SH-SY5Y (cell line): ENCODE results near the gene ZNF346.

Source experiments
- GATA2 ChIP-seq: IDR thresholded peaks from 2 replicates; pipeline ENCODE4 v1.6.1; 2011; ENCODE audit warnings: mild to moderate bottlenecking, low read depth, low read length
- GATA3 ChIP-seq: IDR thresholded peaks from 2 replicates; pipeline ENCODE4 v1.6.1; 2011; ENCODE audit warnings: low read depth, mild to moderate bottlenecking, low read length, moderate library complexity

DNA sequence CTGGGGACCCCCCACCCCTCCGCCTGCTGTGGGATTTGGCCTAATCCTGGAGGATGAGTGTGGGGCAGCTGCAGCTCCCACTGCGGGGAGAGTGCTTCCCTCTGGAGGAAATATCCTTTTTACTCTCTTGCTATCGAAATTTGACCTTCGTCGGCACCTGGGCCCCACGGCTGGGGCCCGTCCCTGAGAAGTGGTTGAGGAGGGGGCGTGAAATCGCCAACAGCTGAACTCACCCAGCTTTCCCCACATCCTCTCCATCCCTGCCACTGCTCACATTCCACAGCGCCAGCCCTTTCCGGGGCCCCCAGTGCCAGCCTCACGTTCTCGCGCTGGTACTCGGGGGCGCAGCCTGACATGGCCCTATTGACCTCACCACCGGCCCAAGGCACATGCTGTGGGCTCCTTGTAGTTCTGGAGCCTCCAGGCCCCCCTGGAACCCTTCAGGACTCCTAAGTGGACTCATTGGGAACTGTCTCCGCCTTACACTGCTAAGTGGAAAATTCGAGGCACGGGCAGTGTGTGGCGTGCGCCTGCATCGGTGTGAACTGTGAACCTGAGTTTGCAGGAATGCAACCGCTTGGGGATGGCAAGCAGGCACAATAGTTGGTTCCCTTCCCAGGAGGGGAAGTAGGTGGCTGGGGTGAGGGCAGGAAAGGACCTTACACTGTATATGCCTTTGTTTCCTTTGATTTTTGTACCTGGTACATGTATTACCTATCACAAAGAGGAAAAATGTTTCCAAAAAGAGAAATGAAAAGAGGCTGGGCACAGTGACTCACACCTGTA, 83.4 kb downstream of the ZNF346 start:
- TF ChIP-seq GATA2 = no peak
- no peak for TF ChIP-seq GATA3
